B cell (primary cell): ENCODE measurements around the gene GANC.

ENCODE experiments used
- CTCF ChIP-seq: fragments of 200-600 bp; IDR thresholded peaks from one replicate; pipeline ENCODE4 v1.8.0; 2022; ENCODE audit warnings: antibody characterized with exemption, mild to moderate bottlenecking
- EZH2 ChIP-seq: IDR thresholded peaks from 2 replicates; pipeline ENCODE4 v1.6.1; 2012; ENCODE audit warnings: borderline replicate concordance, low read depth, mild to moderate bottlenecking, moderate library complexity, low read length; ENCODE audit not compliant: insufficient read depth, poor library complexity, severe bottlenecking

DNA sequence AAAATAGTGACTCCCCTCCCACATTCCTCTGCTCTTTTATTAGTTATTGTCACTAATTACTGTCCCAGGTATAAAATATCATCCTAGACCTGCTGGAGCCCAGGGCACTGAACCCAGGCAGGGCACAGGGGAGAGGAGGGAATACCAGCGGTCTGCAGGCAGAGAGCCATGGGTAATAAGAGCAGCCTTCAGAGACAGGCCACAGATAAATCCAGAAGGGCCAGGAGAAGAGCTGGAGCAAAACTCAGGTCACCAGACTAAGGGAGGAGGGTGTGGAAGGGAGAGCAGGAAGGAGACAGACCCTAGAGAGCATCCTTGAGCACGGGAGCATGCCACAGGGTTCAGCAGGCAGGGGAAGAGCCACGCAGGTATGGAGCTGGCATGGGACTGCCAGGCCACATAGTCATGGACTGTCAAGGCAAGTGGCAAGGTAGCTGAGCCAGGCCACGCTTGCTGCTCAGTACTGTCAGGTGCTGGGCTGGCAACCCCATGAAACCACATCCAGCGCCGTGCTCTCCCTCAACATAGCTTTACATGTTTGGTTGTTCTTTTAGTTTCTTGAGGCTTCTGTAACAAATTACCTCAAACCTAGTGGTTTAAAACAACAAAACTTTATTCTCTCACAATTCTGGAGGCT is 70.7 kb downstream of the GANC start:
- TF ChIP-seq CTCF (no peak), EZH2 (no peak)
